ENCODE data around the gene ACO1.

ACO1 gene

GRCh38 chr9:32472344-32472743 is 87.9 kb downstream of the ACO1 start:
- in situ Hi-C loops (cut with MboI; ENCODE audit: low sequenced_read_pairs) = no loop called here

- in situ Hi-C loops (cut with MboI; ENCODE audit: low sequenced_read_pairs) = no loop called here
These were observed 98.9 kb downstream of the ACO1 start for GRCh38 chr9:32483343-32483742.

- in situ Hi-C loops (cut with MboI; ENCODE audit: low sequenced_read_pairs) = no loop called here
These were observed 102.6 kb downstream of the ACO1 start for GRCh38 chr9:32486839-32487562.

- in situ Hi-C loops (cut with MboI; ENCODE audit: low sequenced_read_pairs) = no loop called here
These were observed 103.5 kb downstream of the ACO1 start for GRCh38 chr9:32487981-32488380.

- in situ Hi-C loops (cut with MboI; ENCODE audit: low sequenced_read_pairs) = no loop called here
These were observed 106.2 kb downstream of the ACO1 start for GRCh38 chr9:32490601-32491000.

- in situ Hi-C loops (cut with MboI; ENCODE audit: low sequenced_read_pairs) = no loop called here
These were observed 113.5 kb downstream of the ACO1 start for GRCh38 chr9:32497921-32498320.

GRCh38 chr9:32500768-32501167 is 116.3 kb downstream of the ACO1 start:
- in situ Hi-C loops (cut with MboI; ENCODE audit: low sequenced_read_pairs) = no loop called here

GRCh38 chr9:32501868-32502267 is 117.4 kb downstream of the ACO1 start:
- in situ Hi-C loops (cut with MboI; ENCODE audit: low sequenced_read_pairs) = no loop called here

- in situ Hi-C loops (cut with MboI; ENCODE audit: low sequenced_read_pairs) = no loop called here
These were observed 118.0 kb downstream of the ACO1 start for GRCh38 chr9:32502464-32502863.

- in situ Hi-C loops (cut with MboI; ENCODE audit: low sequenced_read_pairs) = no loop called here
These were observed 118.6 kb downstream of the ACO1 start for GRCh38 chr9:32503008-32503407.
